Embryonic facial prominence (tissue), 1 donor: Measurements from ENCODE around the gene DNAH12.
"Not testable (repeated sequence)": the region's sequence is repeated elsewhere in the genome, so short reads cannot be mapped to it uniquely, and the experiment has no call there.

ENCODE experiments used
- DNase-seq: peaks from one replicate; pipeline ENCODE4 v3.0.0-alpha.2; 2016; ENCODE audit errors: extremely low spot score

DNAH12 gene

DNA sequence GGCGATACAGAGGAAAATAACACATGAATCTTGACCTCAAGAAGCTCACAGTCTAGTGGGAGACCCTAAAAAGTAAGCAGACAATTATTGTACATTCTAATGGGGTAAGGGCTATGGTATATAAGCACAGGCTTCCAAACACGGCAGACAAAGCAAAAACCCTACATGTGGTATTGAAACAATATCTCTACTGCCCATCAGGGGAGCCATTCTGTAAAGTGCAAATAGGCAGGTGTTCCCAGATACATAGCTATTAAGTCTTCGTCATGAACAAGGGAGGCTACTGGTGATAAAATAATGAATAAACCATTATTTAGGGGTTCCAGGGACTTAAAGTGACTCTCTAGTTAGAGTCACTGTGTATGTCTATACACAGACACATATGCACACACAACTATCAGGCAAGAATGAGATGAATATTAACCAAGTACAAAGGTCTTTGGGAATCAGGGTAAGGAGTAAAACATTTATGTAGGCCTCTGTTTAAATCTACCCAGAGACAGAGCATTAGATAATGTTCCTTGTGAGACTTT is 213.0 kb downstream of the DNAH12 start:
- DNase-seq = no peak

DNA sequence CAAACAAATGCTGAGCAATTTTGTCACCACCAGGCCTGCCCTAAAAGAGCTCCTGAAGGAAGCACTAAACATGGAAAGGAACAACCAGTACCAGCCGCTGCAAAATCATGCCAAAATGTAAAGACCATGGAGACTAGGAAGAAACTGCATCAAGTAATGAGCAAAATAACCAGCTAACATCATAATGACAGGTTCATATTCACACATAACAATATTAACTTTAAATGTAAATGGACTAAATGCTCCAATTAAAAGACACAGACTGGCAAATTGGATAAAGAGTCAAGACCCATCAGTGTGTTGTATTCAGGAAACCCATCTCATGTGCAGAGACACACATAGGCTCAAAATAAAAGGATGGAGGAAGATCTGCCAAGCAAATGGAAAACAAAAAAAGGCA is 217.6 kb downstream of the DNAH12 start:
- DNase-seq = not testable (repeated sequence)

DNA sequence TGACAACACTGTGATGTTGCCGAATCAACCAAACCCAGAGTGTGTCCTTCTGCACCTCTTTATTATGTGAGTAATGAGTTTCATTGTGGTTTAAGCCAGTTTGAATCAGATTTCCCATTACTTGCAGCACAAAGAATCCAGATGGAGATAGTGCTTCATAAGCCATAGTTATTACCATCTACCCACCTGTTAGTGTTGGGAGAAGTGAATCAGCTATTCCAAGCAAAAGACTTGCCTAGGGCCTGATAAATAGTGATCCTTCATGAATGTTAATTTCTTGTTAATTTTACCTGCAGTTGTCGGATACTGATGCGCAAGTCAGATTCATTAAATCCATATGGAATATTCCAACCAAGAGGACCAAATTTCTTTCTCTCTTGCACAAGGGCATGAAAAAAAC is 229.9 kb downstream of the DNAH12 start:
- no peak for DNase-seq

DNA sequence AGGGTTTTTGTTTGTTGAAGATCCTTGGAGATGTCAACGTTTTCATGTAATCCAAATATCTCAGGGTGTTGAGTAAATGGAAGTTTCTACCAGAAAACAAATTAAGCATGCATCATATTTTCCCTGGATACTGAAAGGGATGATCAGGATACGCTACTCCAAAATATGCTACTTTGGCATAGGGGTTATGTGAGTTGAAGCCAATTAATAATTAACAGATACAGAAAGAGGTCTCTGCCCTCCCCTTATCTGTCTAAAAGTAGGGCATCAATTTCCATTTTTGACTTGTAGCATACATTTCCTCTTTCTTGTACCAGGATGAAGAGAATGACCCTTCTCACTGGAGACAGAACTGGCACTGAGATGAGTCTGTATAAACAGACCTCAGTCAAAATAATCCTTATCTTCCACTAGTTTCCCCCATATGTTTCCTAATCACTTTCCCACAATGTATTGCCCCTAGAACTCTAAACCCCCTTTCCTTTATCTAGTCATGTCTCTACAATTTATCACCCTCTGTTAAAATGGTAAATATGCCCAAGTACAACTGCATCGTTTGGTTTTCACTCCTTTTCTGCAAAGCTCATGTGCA is 234.3 kb downstream of the DNAH12 start:
- no peak for DNase-seq

DNA sequence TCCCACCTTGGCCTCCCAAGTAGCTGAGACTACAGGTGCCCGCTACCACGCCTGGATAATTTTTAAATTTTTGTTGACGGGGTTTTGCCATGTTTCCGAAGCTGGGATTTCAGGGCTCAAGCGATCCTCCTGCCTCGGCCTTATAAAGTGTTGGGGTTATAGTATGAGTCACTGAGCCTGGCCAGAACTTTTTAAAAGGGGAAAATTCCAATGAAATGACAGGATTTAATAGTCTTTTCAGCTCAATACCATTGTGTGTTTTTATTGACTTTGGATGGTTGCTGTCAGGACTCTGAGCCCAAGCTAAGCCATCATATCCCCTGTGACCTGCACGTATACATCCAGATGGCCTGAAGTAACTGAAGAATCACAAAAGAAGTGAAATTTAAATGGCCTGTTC is 240.6 kb downstream of the DNAH12 start:
- DNase-seq = not testable (repeated sequence)

DNA sequence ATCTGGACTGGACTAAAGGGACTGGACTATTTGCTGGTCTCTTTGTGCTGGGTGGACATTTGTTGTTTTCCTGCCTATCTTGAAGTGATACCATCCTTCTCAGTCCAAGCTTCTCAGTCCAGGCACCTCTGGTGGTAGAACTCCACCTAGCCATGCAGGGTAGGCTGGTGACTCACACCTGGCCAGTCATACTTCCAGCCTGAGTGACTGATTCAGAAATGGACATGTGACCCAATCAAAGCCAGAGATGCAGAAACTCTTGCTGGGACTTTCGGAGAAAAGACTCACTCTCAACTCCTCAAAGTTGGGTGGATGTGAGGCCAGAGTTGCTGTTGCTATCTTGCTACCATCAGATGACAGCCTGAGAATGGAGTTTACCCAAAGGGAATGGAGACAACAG is 246.1 kb downstream of the DNAH12 start:
- DNase-seq = no peak

DNA sequence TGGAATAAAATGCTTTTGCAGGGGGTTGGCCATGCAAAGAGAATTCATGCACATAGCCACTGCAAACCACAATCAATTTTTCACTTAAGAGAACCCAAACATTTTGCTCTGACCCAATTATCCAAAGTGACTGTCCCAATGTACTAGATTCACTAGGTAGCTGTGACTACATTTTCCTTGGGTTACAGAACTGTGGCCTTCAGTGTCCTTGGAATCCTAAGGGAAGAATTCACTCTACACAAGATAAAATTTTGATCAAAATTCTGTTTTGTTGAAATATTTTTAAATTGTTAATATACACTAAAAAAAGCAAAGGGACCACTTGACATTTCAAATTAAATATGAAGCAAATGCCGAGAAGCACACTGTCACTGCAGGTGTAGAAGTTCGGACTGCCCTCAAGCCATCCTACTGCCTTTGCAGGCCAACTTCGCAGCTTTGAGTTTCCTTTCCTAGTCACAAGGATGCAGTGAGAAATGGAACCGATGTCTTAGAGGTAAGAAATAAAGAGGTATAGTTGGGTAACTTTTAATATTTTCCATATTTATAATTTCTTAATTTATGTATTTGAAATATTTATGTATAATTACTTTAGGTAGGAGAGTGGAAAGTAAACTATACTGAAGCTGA is 251.1 kb downstream of the DNAH12 start:
- no peak for DNase-seq

DNA sequence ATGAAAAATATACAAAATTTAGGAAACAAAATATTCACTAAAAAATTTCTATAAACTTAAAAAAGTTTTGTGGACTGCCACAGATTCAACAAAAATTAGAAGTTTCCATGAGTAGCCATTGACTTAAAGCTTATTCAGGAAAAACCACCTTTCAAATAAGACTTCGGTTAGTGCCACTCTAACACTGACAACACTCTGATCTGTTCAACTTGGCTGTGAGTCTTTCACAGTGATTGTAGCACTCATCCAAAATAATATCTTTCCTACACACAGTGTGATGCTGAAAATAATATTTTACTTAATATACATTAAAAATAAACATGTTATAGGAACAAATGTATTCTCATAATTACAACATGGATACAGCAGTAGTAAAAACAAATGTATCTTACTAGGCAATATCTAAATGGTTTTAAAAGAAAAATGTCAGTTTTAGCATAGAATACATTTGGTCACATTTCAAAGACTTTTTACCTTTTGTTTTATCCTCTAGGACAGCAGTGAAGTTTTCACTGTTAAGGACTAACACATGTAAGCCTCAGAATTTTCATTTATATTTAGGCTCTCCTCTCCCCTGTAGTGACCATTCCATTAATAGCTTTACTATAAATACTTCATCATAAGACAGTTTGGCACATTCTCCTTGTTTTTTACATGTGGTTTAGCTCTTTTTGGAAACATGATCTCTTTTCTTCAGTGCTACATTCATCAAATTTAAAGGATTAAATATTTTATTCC is 251.8 kb downstream of the DNAH12 start, which contains the start of gene ASB14:
Gene ASB14 (minus strand): TSS at position 527 of the 738 bp plus-strand sequence. CDS start 652 bp downstream, outside the sequence.
- DNase-seq = no peak

DNA sequence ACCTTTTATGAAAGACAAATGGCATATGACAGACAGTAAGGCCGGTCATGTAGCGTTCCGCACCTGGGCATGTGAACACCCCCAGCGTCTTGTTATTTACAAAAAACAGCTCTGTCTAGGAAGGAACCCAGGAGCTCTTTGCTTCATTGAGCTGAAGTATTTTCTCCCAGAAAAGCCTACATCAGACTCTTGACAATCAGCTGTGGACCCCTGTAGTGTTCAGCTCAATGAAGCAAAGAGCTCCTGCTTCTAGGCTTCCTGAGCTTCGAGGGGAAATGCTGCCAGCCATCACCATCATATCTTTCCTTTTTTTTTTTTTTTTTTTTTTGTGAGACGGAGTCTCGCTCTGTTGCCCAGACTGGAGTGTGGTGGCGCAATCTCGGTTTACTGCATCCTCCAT is 255.7 kb downstream of the DNAH12 start:
- DNase-seq = no peak

DNA sequence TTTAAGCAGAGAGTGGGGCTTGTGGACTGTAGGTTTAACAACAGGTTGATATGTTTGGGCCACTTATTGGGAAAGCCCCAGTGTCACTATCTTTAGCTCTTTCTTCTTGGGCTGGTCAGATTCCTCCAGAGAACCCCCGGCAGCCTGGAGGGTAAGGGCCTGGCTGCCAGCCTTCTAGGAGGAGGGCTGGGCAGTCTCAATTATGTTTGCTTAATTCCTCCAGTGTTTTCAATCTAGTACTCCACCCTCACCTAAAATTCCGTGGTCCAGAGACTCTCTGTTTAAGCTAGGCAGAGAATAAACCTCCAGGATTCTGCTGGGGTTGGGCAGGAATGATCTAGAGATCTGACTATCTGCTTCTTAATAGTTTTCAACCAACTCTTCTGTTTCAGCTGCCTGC is 256.9 kb downstream of the DNAH12 start:
- no peak for DNase-seq

DNA sequence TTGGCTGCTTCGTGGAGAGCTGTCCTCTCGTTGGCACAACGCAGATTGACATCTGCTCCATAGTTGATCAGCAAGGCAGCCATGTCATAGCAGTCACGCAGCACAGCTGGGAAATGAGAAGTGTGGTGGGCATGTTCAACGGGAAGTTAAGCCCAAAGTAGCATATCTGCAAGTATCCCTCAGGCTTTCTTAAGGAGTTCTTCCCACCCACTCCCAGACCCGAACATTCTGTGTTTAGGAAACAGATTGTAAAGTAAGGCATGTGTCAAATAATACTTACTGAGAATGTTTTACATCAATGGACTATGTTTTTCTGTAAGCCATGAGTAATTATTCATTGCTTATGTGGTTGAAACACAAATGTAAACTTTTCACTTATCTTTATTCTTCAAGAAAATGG is 260.8 kb downstream of the DNAH12 start:
- DNase-seq = no peak

DNA sequence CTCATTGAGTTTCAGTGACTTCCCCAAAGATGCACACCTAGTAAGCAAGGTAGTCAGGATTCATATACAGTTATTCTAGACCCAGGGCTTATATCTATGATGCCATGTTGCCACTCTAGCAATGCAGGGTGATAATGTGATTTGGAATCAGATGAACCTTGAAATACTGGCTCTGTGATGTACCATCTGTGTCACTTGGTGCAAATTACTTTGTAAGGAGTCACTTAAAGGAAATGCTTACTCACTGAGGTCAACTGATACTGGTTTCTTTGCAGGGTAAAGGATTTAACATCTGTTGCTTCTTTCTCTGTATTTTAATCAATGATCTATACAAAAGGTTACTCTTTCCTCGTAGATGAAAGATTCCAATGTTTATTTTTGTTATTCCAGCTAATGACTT is 262.4 kb downstream of the DNAH12 start:
- DNase-seq = no peak

DNA sequence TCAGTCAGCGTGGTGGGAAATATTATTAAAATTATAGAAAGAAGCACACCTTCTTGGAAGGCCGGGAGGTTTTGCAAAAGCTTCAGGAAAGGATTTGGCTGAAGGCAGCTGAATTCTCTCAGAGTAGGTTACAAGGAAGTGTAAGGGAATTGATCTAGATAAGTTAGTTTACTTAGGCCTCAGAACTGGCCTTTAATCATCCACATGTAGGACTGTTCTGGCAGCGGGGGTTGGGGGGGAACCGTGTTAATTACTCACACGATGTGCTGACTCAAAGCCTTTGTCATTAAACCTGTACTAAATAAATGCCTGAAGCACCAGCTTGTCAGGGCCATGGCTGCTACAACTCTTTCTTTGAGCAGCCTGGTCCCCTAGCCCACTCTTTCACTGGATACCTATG is 264.5 kb downstream of the DNAH12 start:
- DNase-seq = no peak

DNA sequence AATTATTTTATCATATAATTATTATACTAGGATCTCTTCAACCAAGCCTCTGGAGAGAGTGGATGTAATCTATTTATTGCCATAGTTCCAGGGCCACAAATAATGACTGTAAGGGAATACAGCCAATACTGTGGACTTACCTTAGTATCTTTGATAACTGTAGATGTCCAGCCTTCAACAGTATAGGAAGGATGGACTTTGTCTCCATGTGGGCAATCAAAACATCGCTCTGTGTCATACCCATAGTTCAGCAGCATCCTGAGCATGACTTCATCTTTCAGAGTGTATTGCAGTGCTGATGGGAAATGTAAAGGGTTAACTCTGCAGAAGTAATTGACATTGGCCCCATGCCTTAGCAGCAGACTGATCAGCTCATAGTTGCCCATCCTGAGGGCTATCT is 265.9 kb downstream of the DNAH12 start:
- no peak for DNase-seq

DNA sequence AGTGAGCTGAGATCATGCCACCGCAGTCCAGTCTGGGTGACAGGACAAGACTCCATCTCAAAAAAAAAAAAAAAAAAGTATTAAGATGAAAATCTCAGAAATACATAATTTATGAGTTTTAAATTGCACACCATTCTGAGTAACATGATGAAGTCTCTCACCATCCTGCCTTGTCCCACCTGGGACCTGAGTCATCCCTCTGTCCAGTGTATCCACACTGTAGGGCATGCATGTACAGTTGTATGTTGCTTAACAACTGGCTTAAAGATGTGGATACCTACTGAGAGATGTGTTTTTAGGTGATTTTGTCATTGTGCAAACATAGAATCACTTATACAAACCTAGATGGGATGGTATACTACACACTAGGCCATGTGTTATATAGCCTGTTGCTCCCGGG is 268.8 kb downstream of the DNAH12 start:
- no peak for DNase-seq

DNA sequence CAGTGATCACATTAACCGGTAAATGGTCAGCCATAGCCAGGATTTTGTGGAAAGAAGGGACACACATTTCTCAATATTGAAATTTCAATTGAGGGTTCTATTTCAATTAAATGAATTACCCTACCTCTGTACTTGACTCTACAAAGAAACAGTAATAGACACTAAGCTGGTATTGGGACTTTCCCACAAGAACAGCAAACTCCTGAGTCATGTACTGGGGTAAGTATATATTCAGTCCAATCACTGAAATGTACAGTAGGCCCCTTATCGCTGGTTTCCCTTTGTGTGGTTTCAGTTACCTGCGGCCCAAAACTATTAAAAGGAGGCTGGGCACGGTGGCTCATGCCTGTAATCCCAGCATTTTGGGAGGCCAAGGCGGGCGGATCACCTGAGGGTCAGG is 269.3 kb downstream of the DNAH12 start:
- no peak for DNase-seq

DNA sequence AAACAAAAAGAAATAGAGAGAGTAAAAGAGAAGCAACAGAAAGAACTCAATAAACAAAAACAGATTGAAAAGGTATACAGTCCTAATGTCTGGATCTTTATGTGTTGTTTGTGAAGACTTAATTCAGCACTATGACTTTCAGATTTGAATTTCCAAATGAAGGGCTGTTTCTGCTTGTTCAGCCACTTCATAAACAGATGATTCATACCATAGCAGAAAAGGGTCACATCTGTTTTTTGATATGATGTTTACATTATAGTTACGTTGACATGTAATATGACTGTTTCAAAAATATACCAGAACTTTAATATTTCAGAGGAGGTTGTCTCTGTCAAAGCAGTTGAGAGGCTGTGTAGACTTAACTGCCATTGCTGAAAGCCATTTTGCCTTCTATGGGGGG is 275.7 kb downstream of the DNAH12 start:
- DNase-seq = no peak

DNA sequence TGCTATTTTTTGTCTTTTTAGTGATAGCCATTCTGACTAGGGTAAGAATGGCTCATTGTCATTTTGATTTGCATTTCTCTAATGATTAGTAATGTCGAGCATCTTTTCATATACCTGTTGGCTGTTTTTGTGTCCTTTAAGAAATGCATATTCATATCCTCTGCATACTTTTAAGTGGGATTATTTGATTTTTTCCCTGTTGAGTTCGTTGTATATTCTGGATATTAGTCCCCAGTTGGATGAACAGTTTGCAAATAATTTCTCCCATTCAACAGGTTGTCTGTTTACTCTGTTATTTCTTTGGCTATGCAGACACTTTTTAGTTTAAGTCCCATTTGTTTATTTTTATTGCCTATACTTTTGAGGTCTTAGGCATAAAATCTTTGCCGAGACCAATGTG is 282.2 kb downstream of the DNAH12 start:
- DNase-seq = no peak

DNA sequence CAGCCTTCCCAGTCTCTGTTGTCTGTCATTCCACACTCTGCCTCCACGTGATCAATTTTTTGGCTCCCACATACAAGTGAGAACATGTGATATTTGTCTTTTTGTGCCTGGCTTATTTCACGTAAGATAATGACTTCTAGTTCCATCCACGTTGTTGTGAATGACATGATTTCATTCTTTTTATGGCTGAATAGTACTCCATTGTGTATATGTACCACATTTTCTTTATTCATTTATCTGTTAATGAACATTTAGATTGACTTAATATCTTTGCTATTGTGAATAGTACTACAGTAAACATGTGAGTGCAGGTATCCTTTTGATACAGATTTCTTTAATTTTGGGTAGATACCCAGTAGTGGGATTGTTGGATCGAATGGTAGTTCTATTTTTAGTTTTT is 283.0 kb downstream of the DNAH12 start:
- no peak for DNase-seq

DNA sequence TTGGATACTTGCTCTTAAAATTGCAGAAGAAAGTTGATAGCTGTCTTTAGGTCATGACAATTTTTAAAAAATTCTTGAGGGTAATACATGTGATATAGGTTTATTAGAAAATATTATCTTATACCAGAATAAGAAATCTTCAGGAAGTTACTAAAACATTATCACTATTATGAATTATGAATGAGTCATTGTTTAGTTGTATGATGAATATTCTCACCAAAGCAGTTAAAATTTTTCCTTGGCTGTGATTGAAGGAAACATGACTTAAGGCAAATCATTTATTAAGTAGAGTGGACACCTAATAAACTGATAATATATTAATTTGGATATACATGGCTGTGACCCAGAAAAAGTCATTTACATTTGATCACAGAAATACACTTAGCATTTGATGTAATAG is 286.5 kb downstream of the DNAH12 start:
- no peak for DNase-seq

DNA sequence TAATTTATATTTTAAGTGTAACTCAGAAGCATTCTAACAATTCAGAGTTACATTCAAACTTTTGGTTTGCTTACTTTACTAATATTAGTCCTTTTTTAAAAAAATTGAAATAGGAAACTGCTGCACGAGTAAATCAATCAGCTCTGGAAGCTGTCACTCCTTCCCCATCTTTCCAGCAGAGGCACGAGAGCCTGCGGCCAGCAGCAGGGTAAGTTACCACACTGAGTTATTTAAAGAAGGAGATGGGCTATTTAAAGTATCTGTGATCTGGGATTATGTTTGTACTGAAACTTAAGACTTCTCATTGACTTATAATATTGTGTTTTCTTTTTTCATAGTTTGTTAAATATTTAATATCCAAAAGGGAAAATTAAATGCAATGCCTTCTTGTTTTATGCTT is 287.3 kb downstream of the DNAH12 start:
- DNase-seq = no peak

DNA sequence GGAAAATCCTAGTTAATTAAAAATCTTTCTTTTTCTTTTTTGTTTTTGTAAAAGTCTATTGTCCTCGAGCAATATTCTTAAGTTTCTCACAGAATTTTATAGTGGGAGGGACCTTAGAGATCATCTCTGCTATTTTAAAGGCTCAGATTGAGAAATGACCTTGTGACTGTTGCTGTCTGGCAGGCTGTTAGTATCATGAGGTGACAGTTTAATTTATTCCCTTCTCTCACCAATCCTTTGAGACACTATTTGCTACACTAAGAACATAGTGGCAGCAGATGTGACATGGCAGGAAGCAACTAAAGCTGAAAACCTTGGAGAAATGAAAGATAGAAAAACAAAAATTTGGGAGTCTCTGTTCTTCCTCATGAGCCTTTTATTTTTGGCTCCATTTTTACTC is 291.7 kb downstream of the DNAH12 start:
- DNase-seq = no peak

DNA sequence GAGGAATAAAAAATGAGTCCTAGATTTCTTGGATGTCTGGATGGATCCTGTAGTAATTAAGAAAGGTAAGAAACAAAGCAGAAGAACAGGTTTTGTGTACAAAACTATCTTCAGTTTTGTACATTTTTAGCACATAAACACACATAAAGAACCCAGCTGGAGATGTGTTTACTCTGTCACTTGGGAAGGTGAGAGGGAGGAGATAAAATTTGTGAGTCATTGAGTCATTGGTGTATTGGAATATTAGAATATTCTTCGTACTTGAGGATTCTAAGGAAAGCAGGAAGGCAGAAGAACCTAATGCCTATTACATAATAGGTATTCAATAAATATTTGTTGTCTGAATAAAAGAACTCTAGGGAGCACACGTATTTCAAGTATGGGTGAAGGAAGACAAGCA is 299.2 kb downstream of the DNAH12 start:
- DNase-seq = no peak
